ENCODE results near the gene HSPG2.

DNA sequence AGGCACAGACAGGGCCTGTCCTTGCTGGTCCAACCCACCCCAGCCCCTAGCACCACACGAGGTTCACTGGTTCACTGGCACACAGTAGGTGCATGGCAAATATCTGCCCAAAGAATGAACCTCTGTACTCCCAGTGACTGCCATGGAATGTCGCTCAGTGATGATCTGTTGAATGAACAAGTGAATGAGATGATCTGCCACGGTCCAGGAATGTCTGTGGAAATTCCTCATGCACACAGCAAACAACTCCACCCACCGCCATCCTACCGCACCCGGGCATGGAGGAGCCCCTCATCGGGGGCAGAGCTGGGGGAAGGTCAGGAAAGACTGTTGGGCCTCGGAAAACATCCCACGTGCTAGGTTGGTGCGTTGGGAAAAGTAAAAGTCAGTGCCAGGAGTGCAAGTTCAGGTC, 1.7 kb downstream of the HSPG2 start:
- TF ChIP-seq, protein P1, sequence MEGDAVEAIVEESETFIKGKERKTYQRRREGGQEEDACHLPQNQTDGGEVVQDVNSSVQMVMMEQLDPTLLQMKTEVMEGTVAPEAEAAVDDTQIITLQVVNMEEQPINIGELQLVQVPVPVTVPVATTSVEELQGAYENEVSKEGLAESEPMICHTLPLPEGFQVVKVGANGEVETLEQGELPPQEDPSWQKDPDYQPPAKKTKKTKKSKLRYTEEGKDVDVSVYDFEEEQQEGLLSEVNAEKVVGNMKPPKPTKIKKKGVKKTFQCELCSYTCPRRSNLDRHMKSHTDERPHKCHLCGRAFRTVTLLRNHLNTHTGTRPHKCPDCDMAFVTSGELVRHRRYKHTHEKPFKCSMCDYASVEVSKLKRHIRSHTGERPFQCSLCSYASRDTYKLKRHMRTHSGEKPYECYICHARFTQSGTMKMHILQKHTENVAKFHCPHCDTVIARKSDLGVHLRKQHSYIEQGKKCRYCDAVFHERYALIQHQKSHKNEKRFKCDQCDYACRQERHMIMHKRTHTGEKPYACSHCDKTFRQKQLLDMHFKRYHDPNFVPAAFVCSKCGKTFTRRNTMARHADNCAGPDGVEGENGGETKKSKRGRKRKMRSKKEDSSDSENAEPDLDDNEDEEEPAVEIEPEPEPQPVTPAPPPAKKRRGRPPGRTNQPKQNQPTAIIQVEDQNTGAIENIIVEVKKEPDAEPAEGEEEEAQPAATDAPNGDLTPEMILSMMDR (conservative IDR thresholded peaks at IDR 0.05; ENCODE audit: low read length): no peak
- TF ChIP-seq EZH2phosphoT487 (IDR thresholded peaks at IDR 0.05; ENCODE audit: borderline replicate concordance, low read depth, low read length): no peak
